GM10248 (cell line): ENCODE data around the gene YARS1.

Source experiments
- CTCF ChIA-PET: fragments of 300-600 bp; sonication (Branson Sonifier 250); formaldehyde crosslinking; extraction: SDS; loops from one replicate; lab custom pipeline; 2021; ENCODE audit warnings: antibody characterized with exemption; lab: Yijun Ruan, JAX
- POLR2A ChIA-PET: fragments of 350-650 bp; sonication (Branson Sonifier 250); formaldehyde crosslinking; extraction: SDS; loops from one replicate; lab custom pipeline; 2020; ENCODE audit warnings: antibody characterized with exemption; lab: Yijun Ruan, JAX
- DNase-seq: peaks from one replicate; pipeline ENCODE4 v3.0.0; 2012; ENCODE audit errors: extremely low spot score
- TF ChIP-seq, protein P1 (sequence below): IDR thresholded peaks from 2 replicates; pipeline ENCODE4 v1.5.1; 2012; ENCODE audit warnings: mild to moderate bottlenecking, low read depth; ENCODE audit errors: extremely low read depth, missing control alignments, control extremely low read depth

Gene YARS1

DNA sequence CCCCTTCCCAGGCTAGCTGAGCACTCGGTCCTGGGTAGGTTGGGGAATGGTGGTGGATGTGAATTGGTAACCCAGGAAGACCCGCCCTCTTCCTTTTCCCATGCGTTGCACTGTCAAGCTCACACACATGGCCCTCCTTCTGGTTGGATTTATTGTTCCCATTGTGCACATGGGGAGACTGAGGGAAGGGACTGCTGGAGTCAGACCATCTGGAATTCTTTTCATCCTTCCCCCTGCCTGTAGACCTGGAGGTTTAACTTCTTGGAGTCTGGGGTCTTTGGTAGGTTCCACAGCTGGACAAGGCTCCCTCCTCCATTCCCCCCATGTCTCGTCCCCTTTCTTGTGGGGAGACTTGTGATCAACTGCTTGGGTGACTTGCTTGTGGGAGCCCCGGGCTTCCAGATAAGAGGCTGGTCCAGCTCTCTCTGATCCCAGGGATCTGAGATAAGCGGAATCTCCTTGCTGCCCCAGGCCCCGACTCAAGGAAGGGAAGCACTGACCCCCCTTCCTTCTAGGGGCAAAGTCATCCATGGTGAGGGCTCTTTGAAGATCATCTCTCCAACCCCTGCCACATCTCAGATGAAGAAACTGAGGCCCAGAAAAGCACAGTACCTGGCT is 58.9 kb downstream of the YARS1 start:
- TF ChIP-seq, protein P1, sequence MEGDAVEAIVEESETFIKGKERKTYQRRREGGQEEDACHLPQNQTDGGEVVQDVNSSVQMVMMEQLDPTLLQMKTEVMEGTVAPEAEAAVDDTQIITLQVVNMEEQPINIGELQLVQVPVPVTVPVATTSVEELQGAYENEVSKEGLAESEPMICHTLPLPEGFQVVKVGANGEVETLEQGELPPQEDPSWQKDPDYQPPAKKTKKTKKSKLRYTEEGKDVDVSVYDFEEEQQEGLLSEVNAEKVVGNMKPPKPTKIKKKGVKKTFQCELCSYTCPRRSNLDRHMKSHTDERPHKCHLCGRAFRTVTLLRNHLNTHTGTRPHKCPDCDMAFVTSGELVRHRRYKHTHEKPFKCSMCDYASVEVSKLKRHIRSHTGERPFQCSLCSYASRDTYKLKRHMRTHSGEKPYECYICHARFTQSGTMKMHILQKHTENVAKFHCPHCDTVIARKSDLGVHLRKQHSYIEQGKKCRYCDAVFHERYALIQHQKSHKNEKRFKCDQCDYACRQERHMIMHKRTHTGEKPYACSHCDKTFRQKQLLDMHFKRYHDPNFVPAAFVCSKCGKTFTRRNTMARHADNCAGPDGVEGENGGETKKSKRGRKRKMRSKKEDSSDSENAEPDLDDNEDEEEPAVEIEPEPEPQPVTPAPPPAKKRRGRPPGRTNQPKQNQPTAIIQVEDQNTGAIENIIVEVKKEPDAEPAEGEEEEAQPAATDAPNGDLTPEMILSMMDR = no peak
- ChIA-PET CTCF (interaction anchor here (1.0 to 1.5 kb wide), 5 partner anchors 14 to 46 kb away, joined by 3 to 7 read pairs (median 4); no protein-coding TSS in a partner anchor), POLR2A (no interaction called here)
- DNase-seq = no peak

DNA sequence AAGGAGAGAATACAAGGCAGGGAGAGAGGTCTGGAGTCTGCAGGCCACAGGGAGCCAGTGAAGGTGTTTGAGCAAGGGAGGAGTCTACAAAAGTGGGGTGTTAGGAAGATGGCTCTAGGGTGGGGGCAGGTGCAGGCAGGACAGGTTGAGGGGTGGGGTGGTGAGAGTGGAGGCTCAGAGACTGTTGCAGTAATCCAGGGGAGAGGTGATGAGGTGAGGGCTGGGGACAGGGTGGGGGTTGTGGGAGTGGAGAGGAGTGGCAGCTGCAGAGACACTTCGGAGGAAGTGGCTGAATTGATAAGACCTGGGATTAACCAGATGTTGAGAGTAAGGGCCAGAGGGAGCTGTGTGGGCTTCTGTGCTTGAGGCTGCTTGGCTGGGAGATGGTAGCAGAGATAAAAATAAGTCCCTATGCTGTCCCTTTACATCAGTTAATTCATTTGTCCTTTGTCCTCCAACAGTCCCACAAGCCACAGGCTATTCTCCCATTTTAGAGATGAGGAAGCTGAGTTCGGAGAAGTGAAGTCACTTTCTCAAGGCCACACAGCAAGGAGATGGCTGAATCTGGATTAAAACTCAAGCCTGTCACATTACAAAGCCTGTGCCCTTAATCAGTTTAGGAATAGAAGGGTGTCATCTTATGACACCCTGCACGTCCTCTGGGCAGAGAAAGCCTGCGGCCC is 59.8 kb downstream of the YARS1 start:
- TF ChIP-seq, protein P1 = no peak
- ChIA-PET CTCF (interaction anchor here (1.0 to 1.9 kb wide), 6 partner anchors 13 to 237 kb away, joined by 3 to 7 read pairs (median 4); no protein-coding TSS in a partner anchor), POLR2A (no interaction called here)
- DNase-seq = no peak

DNA sequence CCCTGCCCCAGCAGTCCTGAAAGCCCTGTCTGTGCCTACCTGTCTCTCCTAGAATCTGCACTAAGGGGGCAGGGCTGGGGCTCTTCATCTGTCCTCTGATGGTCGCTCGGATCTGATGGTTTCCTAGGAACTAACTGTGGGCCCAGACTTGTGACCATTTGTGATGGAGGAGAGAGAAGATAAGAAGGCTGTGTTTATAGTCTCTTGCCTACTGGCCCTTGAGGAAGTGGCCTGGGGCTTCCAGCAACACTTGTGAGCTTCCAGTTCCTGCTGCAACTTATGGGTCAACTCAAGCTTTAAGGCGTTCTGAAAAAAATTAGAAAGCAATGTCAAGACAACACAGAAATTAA is 61.4 kb downstream of the YARS1 start:
- ChIA-PET CTCF (interaction anchor here (1.1 to 2.3 kb wide), 3 partner anchors 12 to 236 kb away, joined by 3 to 9 read pairs (median 7); no protein-coding TSS in a partner anchor), POLR2A (no interaction called here)
- DNase-seq = no peak
- TF ChIP-seq, protein P1 = no peak

DNA sequence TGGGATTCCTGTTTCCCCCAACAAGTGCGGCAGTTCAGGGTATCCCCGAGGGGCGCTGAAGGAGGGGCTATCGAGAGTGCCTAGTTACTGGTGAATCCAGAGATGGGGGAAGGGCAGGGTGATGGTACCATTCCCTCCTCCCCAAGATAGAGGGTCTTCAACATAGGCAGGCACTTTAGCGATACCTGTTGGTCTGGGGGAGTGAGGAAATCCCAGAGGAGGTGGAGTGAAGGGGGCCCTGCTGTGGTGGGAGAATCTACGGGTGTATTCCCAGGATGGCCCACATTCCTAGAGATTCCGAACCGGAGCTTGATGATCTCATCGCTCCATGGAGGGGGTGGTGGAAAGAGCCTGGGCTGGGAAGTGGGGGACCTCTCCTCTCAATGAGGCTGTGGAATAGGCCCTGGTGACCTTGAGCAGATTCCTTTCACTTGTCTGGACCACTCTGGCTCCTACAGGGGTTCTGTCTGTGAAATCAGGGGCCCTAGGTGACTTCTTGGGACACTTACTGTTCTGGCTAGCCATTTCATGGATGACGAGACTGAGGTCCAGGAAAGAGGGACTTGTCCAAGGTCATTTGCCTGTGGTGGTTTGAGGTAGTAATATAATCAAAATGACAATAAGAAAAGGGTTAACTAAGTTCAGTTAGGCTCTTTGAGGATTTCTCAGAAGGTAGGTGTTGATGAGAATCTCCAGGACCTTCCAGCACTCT is 61.9 kb downstream of the YARS1 start:
- TF ChIP-seq, protein P1 = no peak
- POLR2A ChIA-PET = no interaction called here
- no peak for DNase-seq
- CTCF ChIA-PET = interaction anchor here (1.1 to 2.3 kb wide), 3 partner anchors 13 to 235 kb away, joined by 3 to 9 read pairs (median 7); no protein-coding TSS in a partner anchor

DNA sequence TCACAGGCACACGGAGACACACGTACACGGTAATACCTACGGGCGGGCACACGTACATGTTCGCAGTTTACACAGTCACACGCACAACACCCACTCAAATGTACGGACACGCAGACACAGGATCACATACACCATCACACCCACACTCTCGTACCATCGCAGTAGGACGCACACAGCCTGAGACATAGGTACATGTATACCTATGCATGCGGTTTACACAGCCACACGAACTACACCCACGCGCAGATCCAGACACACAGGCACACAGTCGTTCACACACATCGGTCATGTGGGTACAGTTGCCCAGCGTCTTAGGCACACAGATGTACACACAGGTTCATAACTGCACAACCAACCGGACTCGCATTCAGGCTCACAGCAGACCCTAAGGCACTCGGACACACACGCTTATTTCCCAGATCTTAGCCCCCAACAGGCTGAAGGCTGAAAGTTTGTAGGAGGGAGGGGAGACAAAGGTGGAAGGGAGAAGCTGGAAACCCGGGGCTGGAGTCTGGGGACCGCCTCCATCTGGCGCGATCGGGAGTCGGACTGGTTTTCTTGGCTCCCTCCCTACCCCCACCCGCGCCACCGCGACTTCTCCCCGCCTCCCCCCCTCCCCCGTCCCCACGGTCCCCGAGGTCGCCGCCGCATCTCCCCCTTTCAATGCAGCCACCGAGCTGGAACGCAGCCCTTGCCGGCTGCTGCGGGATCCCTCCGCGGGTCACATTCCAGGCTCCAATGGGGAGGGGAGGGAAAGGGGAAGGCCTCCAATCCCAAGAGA is 62.7 kb downstream of the YARS1 start:
- TF ChIP-seq, protein P1 = no peak
- DNase-seq = peak; percentile 57
- ChIA-PET CTCF (interaction anchor here (1.3 to 2.3 kb wide), 2 partner anchors 18 to 42 kb away, joined by 5 to 9 read pairs; no protein-coding TSS in a partner anchor), POLR2A (no interaction called here)
